ENCODE measurements around the gene AGTR1. TPM values are rescaled to one million over a fixed set of nuclear protein-coding genes. Genes with fewer than 3 reads are reported as not detected.

The AGTR1 gene
- total and polyA plus RNA-seq, 4 donors, result 30.0 to 52.2 (median 41.9) TPM

DNA sequence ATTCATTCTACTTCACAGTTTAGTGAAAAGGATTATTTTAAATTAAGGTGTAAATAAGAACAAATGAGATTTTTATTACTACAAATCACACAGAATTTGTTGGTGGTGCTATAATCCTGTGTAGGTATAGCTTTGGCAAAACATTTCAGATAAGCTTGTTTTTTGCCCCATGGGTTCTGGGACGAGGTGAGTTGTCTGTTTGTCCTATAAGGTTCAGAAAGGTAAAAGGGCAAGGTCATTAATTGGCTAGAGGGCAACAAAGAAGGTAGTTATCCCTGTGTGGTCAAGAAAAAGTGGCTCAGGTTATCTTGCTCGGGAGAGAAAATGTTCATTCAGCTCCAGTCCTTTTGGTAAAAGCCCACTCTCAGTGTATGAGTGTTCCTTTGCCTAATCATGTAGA, 23.2 kb downstream of the AGTR1 start:
- Histone ChIP-seq H3K36me3 (ENCODE audit: control insufficient read depth in 4 of 4, insufficient read depth in 3 of 4, low read depth in 1 of 4, low read length in 3 of 4) (no peaks in the 10 kb centered on the region), H3K4me3 (ENCODE audit: low read depth in 1 of 3, low read length in 3 of 3) (no peak overlapping the region), H3K9me3 (ENCODE audit: control insufficient read depth in 4 of 4, low read length in 3 of 4) (no peaks in the 10 kb centered on the region), H3K4me1 (ENCODE audit: control insufficient read depth in 4 of 4, insufficient read depth in 4 of 4, low read length in 3 of 4) (peaks cover 6 to 50% (median 31%) of the 10 kb centered on the region in 4 donors), H3K27ac (ENCODE audit: low read depth in 1 of 2, low read length in 2 of 2) (no peak overlapping the region), H3K9ac (ENCODE audit: low read depth in 1 of 2, low read length in 2 of 2) (no peak overlapping the region), H3K27me3 (ENCODE audit: control insufficient read depth in 4 of 4, insufficient read depth in 4 of 4, low read length in 3 of 4) (no peaks in the 10 kb centered on the region)
- no peak for DNase-seq (ENCODE audit: low spot score)
- TF ChIP-seq HNF4A (conservative IDR thresholded peaks at IDR 0.05) (peak; percentile 58 to 61), RXRA (IDR thresholded peaks at IDR 0.05) (no peak)
- WGBS, result 57% methylated on average over 2 of the region's 2 CpGs

DNA sequence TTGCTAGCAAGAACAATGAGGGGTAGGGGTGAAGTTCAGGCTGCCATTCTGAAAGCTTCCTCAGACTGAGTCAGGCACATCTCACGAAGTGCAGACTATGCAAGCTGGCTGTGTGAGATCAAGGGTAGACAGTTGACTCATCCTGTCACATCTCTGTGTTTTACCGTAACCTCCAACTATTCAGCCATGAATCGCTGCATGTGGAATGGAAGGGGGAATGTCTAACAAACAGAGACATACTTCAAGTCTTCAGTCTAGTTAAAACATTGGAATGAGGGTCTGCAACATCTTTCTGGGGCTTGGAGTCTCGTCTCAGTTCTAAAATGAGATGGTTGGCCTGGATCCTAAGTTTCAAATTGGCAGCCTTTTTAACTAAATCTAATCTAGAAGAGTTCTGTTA, 25.9 kb downstream of the AGTR1 start:
- Histone ChIP-seq H3K4me3 (ENCODE audit: low read depth in 1 of 3, low read length in 3 of 3) (no peak overlapping the region), H3K27ac (ENCODE audit: low read depth in 1 of 2, low read length in 2 of 2) (peak overlapping the region in 1 of 2 donors; percentile 3), H3K27me3 (ENCODE audit: control insufficient read depth in 4 of 4, insufficient read depth in 4 of 4, low read length in 3 of 4) (no peaks in the 10 kb centered on the region), H3K4me1 (ENCODE audit: control insufficient read depth in 4 of 4, insufficient read depth in 4 of 4, low read length in 3 of 4) (peaks cover 4 to 33% (median 25%) of the 10 kb centered on the region in 4 donors), H3K9me3 (ENCODE audit: control insufficient read depth in 4 of 4, low read length in 3 of 4) (no peaks in the 10 kb centered on the region), H3K36me3 (ENCODE audit: control insufficient read depth in 4 of 4, insufficient read depth in 3 of 4, low read depth in 1 of 4, low read length in 3 of 4) (no peaks in the 10 kb centered on the region), H3K9ac (ENCODE audit: low read depth in 1 of 2, low read length in 2 of 2) (no peak overlapping the region)
- TF ChIP-seq GABPA (IDR thresholded peaks at IDR 0.05 in 1 of 2, conservative IDR thresholded peaks at IDR 0.05 in 1 of 2) (no peak), NR2F2 (IDR thresholded peaks at IDR 0.05) (no peak), FOXA1 (IDR thresholded peaks at IDR 0.05) (no peak), FOXA2 (IDR thresholded peaks at IDR 0.05) (no peak), YY1 (IDR thresholded peaks at IDR 0.05) (no peak), HNF4A (conservative IDR thresholded peaks at IDR 0.05) (no peak), JUND (IDR thresholded peaks at IDR 0.05) (no peak), RXRA (IDR thresholded peaks at IDR 0.05) (no peak), EGR1 (IDR thresholded peaks at IDR 0.05; ENCODE audit: low read depth in 2 of 2) (no peak)
- TF ChIP-seq, protein P1, sequence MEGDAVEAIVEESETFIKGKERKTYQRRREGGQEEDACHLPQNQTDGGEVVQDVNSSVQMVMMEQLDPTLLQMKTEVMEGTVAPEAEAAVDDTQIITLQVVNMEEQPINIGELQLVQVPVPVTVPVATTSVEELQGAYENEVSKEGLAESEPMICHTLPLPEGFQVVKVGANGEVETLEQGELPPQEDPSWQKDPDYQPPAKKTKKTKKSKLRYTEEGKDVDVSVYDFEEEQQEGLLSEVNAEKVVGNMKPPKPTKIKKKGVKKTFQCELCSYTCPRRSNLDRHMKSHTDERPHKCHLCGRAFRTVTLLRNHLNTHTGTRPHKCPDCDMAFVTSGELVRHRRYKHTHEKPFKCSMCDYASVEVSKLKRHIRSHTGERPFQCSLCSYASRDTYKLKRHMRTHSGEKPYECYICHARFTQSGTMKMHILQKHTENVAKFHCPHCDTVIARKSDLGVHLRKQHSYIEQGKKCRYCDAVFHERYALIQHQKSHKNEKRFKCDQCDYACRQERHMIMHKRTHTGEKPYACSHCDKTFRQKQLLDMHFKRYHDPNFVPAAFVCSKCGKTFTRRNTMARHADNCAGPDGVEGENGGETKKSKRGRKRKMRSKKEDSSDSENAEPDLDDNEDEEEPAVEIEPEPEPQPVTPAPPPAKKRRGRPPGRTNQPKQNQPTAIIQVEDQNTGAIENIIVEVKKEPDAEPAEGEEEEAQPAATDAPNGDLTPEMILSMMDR (IDR thresholded peaks at IDR 0.05; ENCODE audit: low read depth, low read length, missing input control), result no peak
- TF ChIP-seq, protein P2, sequence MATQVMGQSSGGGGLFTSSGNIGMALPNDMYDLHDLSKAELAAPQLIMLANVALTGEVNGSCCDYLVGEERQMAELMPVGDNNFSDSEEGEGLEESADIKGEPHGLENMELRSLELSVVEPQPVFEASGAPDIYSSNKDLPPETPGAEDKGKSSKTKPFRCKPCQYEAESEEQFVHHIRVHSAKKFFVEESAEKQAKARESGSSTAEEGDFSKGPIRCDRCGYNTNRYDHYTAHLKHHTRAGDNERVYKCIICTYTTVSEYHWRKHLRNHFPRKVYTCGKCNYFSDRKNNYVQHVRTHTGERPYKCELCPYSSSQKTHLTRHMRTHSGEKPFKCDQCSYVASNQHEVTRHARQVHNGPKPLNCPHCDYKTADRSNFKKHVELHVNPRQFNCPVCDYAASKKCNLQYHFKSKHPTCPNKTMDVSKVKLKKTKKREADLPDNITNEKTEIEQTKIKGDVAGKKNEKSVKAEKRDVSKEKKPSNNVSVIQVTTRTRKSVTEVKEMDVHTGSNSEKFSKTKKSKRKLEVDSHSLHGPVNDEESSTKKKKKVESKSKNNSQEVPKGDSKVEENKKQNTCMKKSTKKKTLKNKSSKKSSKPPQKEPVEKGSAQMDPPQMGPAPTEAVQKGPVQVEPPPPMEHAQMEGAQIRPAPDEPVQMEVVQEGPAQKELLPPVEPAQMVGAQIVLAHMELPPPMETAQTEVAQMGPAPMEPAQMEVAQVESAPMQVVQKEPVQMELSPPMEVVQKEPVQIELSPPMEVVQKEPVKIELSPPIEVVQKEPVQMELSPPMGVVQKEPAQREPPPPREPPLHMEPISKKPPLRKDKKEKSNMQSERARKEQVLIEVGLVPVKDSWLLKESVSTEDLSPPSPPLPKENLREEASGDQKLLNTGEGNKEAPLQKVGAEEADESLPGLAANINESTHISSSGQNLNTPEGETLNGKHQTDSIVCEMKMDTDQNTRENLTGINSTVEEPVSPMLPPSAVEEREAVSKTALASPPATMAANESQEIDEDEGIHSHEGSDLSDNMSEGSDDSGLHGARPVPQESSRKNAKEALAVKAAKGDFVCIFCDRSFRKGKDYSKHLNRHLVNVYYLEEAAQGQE (IDR thresholded peaks at IDR 0.05), result no peak
- TF ChIP-seq, protein P3, sequence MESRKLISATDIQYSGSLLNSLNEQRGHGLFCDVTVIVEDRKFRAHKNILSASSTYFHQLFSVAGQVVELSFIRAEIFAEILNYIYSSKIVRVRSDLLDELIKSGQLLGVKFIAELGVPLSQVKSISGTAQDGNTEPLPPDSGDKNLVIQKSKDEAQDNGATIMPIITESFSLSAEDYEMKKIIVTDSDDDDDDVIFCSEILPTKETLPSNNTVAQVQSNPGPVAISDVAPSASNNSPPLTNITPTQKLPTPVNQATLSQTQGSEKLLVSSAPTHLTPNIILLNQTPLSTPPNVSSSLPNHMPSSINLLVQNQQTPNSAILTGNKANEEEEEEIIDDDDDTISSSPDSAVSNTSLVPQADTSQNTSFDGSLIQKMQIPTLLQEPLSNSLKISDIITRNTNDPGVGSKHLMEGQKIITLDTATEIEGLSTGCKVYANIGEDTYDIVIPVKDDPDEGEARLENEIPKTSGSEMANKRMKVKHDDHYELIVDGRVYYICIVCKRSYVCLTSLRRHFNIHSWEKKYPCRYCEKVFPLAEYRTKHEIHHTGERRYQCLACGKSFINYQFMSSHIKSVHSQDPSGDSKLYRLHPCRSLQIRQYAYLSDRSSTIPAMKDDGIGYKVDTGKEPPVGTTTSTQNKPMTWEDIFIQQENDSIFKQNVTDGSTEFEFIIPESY (IDR thresholded peaks at IDR 0.05), result no peak
- TF ChIP-seq, protein P4, sequence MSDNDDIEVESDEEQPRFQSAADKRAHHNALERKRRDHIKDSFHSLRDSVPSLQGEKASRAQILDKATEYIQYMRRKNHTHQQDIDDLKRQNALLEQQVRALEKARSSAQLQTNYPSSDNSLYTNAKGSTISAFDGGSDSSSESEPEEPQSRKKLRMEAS (IDR thresholded peaks at IDR 0.05), result no peak
- TF ChIP-seq, protein P5, sequence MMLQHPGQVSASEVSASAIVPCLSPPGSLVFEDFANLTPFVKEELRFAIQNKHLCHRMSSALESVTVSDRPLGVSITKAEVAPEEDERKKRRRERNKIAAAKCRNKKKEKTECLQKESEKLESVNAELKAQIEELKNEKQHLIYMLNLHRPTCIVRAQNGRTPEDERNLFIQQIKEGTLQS (IDR thresholded peaks at IDR 0.05), result no peak
- DNase-seq (ENCODE audit: low spot score), result no peak
- 79% methylated on average over 4 of the region's 4 CpGs for WGBS
